HG03469 (cell line): ENCODE data around the gene PITRM1.
"Not testable (repeated sequence)": the region's sequence is repeated elsewhere in the genome, so short reads cannot be mapped to it uniquely, and the experiment has no call there.

Experiments used
- ATAC-seq: cut with Tn5 transposase; IDR thresholded peaks from one replicate; pipeline ENCODE4 v1.9.1; 2021; ENCODE audit warnings: mild to moderate bottlenecking, moderate library complexity, moderate number of reproducible peaks; ENCODE audit not compliant: unreplicated experiment

Gene PITRM1

DNA sequence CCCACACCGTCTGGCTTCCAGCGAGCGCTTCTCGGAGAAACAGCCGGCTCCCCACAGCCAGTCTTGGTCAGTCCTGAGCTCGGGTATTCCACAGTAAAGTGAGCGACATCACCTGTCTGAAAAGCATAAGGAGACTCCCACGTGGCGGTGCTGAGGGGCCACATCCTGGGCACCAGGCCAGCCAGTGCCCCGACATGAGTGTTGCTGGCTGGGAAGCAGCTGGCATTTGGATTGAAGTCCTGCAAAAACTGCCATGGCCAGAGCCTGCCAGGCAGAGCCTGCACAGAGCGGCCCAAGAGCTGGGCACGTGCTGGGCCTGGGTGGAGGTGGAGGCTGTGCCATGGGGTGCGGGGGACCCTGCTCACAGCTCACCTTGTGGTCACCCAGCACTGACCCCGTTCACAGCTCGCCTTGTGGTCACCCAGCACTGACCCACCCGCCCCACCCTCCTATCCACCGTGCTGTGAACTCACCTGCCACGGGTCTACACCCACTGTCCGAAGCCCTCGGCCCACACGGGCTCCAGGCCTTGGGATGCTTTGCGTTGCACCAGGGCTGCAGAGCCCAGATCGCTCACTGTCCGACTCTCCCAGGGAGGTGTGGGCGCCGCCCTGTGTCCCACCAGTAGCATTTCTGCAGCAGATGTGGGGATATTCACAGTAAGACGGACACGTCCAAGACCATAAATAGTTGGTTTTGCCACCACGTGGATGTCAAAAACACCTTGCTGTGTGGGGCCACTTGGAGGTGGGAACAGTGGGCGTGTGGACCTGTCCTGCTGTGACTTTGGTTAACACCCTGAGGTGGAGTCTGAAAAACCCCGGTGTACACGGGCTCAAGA is 48.8 kb downstream of the PITRM1 start:
- no peak for ATAC-seq

DNA sequence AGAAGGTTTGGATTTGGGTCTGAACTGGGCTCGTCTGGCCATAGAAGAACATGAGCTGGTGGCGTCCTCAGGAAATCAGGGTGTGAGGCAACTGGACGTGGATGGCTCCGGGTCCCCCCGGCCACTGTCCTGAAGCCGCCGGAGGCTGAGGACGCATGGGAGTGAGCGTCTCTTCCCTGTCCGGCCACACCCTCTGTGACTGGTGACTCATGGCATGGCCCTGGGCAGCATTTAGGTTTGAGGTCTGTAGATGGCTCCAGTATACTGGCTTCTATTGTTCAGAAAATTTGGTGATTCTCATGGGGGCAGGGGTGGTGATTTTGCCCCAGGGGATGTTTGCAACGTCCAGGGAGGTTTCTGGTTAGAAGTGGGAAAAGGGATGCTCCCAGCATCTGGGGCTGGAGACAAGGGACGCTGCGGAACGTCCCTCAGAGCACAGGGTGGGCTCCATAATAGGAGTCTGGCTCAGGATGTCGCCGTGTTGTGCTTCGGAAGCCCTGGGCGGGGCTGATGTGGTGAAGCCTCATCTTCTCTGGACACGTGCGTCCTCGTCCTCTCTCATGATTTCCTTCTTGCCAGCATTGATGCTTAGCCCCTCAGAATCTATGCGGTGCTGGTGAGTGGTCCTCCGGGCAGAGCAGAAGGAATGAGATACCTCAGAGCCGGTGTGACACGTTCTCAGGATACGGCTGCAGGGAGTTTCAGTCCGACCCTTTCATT is 49.9 kb downstream of the PITRM1 start:
- ATAC-seq, result no peak

DNA sequence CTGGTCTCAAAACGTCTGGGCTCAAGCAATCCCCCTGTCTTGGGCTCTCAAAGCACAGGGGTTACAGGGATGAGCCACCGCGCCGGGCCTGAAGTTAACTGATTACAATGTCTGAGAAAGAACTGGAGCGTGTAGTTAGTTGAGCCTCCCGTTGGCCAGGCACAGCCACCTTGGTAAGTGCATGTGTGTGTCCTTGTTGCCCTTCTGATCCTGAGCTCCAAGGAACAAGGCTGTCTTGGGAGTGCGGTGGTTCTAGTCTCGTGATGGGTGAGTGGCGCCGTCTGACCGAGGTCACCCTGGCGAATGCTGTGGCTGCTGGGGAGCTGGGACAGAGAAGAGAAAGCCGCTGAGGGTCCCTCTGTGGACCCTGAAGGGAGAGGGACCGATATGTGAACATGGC is 50.5 kb downstream of the PITRM1 start:
- ATAC-seq, result no peak

- ATAC-seq, result no peak
Observed at GRCh38 chr10:3119796-3120459, 52.7 kb downstream of the PITRM1 start.

GRCh38 chr10:3118641-3119091 is 53.9 kb downstream of the PITRM1 start:
- ATAC-seq, result no peak

DNA sequence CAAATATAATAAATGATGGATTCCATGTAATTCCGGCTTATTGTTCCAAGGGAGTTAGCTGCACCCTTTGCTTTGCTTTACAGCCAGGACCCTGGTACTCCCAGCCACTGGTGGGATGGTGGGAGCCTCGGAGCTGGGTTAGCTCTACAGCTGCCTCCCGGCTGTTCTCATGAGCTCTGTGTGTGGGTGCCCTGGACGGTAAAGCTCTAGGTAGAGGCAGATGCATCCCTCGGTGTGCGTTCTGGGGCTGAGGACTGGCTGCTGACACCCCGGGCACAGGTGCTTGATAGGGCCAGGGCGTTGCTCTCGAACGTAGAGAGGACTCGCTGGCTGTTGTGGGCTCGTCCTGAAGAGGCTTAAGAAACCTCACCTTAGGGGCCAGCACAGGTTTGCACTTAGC is 55.1 kb downstream of the PITRM1 start:
- no peak for ATAC-seq

- no peak for ATAC-seq
Observed at GRCh38 chr10:3116508-3117100, 56.0 kb downstream of the PITRM1 start.

- no peak for ATAC-seq
Observed at GRCh38 chr10:3115685-3116084, 56.9 kb downstream of the PITRM1 start.

GRCh38 chr10:3113343-3113720 is 59.2 kb downstream of the PITRM1 start:
- ATAC-seq, result no peak

- ATAC-seq, result no peak
Observed at GRCh38 chr10:3111621-3112163, 60.9 kb downstream of the PITRM1 start.

GRCh38 chr10:3110782-3111620 is 61.6 kb downstream of the PITRM1 start:
- no peak for ATAC-seq

GRCh38 chr10:3109633-3110032 is 62.9 kb downstream of the PITRM1 start:
- no peak for ATAC-seq

DNA sequence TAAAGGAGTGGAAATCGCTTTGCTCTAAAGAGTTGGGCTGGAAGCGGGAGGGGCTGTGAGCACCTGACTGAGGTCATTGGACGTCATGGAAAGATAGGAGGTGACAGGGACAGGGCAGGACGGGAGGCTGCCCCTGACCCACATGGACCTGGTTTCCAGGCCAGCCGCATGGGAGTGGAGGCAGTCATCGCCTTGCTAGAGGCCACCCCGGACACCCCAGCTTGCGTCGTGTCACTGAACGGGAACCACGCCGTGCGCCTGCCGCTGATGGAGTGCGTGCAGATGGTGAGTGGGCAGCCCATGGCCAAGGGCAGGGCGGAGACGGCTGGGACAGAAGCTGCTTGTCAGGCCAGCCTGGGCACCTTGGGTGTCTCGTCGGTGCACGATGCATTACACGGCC is 63.4 kb downstream of the PITRM1 start:
- no peak for ATAC-seq

DNA sequence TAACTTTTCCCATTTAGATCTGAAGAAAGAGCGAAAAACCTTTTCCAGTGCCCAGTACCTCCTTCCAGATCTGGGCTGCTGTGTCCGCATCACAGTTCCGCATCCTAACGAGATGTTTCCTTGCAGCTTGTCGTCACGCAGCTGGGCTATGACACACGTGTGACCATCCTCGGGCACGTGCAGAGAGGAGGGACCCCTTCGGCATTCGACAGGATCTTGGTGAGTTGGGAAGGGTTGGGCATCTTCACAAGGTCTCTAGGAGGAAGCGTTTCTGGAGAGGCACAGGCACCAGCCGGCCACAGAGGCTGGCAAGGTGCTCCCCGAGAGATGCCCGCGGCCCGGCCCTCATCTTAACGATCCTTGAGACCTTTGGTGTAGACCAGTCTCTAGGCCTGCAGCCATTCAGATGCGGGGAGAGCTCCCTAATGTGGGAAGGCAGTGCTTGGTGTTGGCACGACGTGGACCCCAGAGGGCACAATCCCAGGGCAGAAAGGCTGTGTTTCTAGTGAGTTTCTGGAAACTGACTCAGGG is 63.9 kb downstream of the PITRM1 start:
- ATAC-seq, result no peak

DNA sequence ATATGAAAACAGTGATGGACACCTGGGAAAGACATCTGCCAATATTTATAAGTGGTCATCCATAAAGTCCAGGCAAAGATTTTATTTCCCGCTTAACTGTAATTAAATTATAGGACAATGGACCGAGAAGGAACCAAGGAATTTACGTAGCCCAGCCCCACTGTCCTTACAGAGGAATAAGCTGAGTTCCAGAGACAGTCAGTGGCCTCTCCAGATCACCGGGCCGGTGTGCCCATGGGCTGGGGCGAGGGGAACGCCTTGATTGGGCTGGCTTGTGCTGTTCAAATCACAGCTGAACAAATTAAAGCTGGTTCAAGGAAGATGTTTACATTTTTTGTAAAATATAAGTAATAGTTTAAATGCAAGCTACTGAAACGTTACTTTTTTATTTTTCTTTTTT is 64.5 kb downstream of the PITRM1 start:
- no peak for ATAC-seq

GRCh38 chr10:3107426-3107961 is 65.1 kb downstream of the PITRM1 start:
- ATAC-seq, result no peak

DNA sequence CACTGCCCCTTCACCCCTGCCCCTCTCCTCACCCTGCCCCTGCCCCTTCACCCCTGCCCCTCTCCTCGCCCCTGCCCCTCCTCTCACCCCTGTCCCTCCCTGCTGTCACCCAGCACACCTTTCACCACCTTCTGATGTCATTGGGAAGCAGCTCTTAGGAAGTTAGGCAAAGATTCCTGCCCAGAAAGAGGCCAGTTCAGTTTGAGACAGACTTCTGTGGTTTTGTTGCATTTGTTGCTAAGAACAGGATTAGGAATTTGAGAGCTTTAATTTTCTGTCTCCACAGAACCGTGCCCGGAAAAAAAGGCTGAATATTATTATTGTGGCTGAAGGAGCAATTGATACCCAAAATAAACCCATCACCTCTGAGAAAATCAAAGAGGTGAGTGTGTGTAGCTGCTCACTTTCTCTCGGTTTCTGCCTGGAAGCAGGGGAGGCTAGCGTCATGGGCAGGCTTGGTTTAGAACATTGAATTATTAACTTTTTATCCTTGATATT is 65.6 kb downstream of the PITRM1 start:
- no peak for ATAC-seq

DNA sequence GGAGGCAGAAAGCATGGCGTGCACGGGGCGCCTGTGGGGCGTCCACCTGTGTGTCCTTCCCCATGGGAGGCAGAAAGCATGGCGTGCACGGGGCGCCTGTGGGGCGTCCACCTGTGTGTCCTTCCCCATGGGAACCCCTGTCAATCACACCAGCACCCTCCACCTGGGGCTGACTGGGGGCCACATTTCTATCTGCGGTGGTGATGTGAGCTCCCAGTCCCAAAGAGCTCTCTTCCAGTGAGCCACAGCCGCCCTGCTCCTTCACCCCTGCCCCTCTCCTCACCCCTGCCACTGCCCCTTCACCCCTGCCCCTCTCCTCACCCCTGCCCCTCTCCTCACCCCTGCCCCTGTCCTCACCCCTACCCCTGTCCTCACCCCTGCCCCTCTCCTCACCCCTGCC is 66.3 kb downstream of the PITRM1 start:
- ATAC-seq, result not testable (repeated sequence)

- ATAC-seq, result no peak
Observed at GRCh38 chr10:3105905-3106304, 66.7 kb downstream of the PITRM1 start.
